HEK293 (cell line): ENCODE measurements around the gene MTARC1.

ENCODE experiments used
- CTCF ChIA-PET: fragments of 350-600 bp; formaldehyde crosslinking; extraction: SDS; loops from one replicate; lab custom pipeline; 2021; ENCODE audit warnings: antibody characterized with exemption; lab: Yijun Ruan, JAX
- POLR2A ChIA-PET: fragments of 300-600 bp; formaldehyde crosslinking; extraction: SDS; loops from one replicate; lab custom pipeline; 2020; ENCODE audit warnings: antibody characterized with exemption, inconsistent platforms; lab: Yijun Ruan, JAX
- H3K27ac ChIP-seq: fragments of 200-500 bp; sonication (Bioruptor generic); 2 replicates; pipeline ENCODE4 v1.5.1; 2014; ENCODE audit warnings: low read depth, low read length, control low read depth, inconsistent platforms; ENCODE audit errors: extremely low read depth
- H3K36me3 ChIP-seq, 2 experiments: fragments of 200-500 bp in 1 of 2; sonication (Bioruptor generic) in 1 of 2; 1 replicate in 1 of 2; 2 replicates in 1 of 2; pipeline ENCODE4 v1.5.1; 2014 to 2017; ENCODE audit warnings: inconsistent platforms in 2 of 2, low read length in 2 of 2; ENCODE audit not compliant: control insufficient read depth in 2 of 2, insufficient read depth in 1 of 2
- H3K4me1 ChIP-seq: fragments of 200-500 bp; sonication (Bioruptor generic); 2 replicates; pipeline ENCODE4 v1.5.1; 2014; ENCODE audit warnings: mild to moderate bottlenecking, low read length, inconsistent platforms; ENCODE audit not compliant: control insufficient read depth, insufficient read depth
- H3K4me3 ChIP-seq: 2 replicates; pipeline ENCODE4 v1.5.1; 2011; ENCODE audit warnings: low read depth, mild to moderate bottlenecking, control low read depth, low read length, moderate library complexity
- H3K9me3 ChIP-seq: fragments of 200-500 bp; sonication (Bioruptor generic); 2 replicates; pipeline ENCODE4 v1.5.1; 2014; ENCODE audit warnings: low read depth, low read length, inconsistent platforms; ENCODE audit not compliant: control insufficient read depth, insufficient read depth
- CTCF ChIP-seq: fragments of 450-650 bp; formaldehyde crosslinking; IDR thresholded peaks from 2 replicates; pipeline ENCODE4 v1.5.1; 2016; ENCODE audit warnings: missing biosample characterization, missing genetic modification characterization
- FEZF1 ChIP-seq: fragments of 450-650 bp; formaldehyde crosslinking; IDR thresholded peaks from 2 replicates; pipeline ENCODE4 v1.5.1; 2016; ENCODE audit warnings: missing biosample characterization, missing genetic modification characterization
- MYNN ChIP-seq: fragments of 450-650 bp; formaldehyde crosslinking; IDR thresholded peaks from 2 replicates; pipeline ENCODE4 v1.5.1; 2016; ENCODE audit warnings: missing biosample characterization, missing genetic modification characterization, borderline replicate concordance
- SALL2 ChIP-seq: fragments of 450-650 bp; formaldehyde crosslinking; IDR thresholded peaks from 2 replicates; pipeline ENCODE4 v1.5.0; 2017; ENCODE audit warnings: missing biosample characterization, mild to moderate bottlenecking, missing genetic modification characterization, borderline replicate concordance
- SCRT2 ChIP-seq: fragments of 450-650 bp; formaldehyde crosslinking; IDR thresholded peaks from 2 replicates; pipeline ENCODE4 v1.5.1; 2016; ENCODE audit warnings: missing biosample characterization, missing genetic modification characterization
- ZBTB1 ChIP-seq: fragments of 450-650 bp; formaldehyde crosslinking; IDR thresholded peaks from 2 replicates; pipeline ENCODE4 v1.5.1; 2016; ENCODE audit warnings: missing biosample characterization, missing genetic modification characterization
- ZBTB26 ChIP-seq: fragments of 450-650 bp; formaldehyde crosslinking; optimal IDR thresholded peaks from 2 replicates; pipeline ENCODE3; 2016; ENCODE audit warnings: missing biosample characterization, mild to moderate bottlenecking, missing genetic modification characterization
- ZNF121 ChIP-seq: fragments of 450-650 bp; formaldehyde crosslinking; IDR thresholded peaks from 2 replicates; pipeline ENCODE4 v1.5.1; 2016; ENCODE audit warnings: missing biosample characterization, missing genetic modification characterization
- ZNF2 ChIP-seq: fragments of 450-650 bp; formaldehyde crosslinking; IDR thresholded peaks from 2 replicates; pipeline ENCODE4 v1.5.1; 2016; ENCODE audit warnings: missing biosample characterization, missing genetic modification characterization
- ZNF248 ChIP-seq: fragments of 450-650 bp; formaldehyde crosslinking; IDR thresholded peaks from 2 replicates; pipeline ENCODE4 v1.5.1; 2017; ENCODE audit warnings: missing biosample characterization, missing genetic modification characterization
- ZNF426 ChIP-seq: fragments of 450-650 bp; formaldehyde crosslinking; IDR thresholded peaks from 2 replicates; pipeline ENCODE4 v1.5.1; 2017; ENCODE audit warnings: missing biosample characterization, missing genetic modification characterization, mild to moderate bottlenecking, inconsistent platforms, moderate library complexity
- ZNF529 ChIP-seq: fragments of 450-650 bp; formaldehyde crosslinking; IDR thresholded peaks from 2 replicates; pipeline ENCODE4 v1.5.1; 2017; ENCODE audit warnings: missing genetic modification characterization, missing biosample characterization; ENCODE audit not compliant: insufficient replicate concordance
- ZNF600 ChIP-seq: fragments of 450-650 bp; formaldehyde crosslinking; IDR thresholded peaks from 2 replicates; pipeline ENCODE4 v1.5.1; 2016; ENCODE audit warnings: missing biosample characterization, missing genetic modification characterization
- ZNF654 ChIP-seq: fragments of 450-650 bp; formaldehyde crosslinking; IDR thresholded peaks from 2 replicates; pipeline ENCODE4 v1.5.1; 2016; ENCODE audit warnings: low read depth, missing biosample characterization, missing genetic modification characterization
- ZNF660 ChIP-seq: fragments of 450-650 bp; IDR thresholded peaks from 2 replicates; pipeline ENCODE4 v1.5.1; 2018; ENCODE audit warnings: missing biosample characterization, mild to moderate bottlenecking, missing genetic modification characterization
- ZNF768 ChIP-seq: fragments of 450-650 bp; formaldehyde crosslinking; IDR thresholded peaks from 2 replicates; pipeline ENCODE4 v1.5.1; 2018; ENCODE audit warnings: missing biosample characterization, mild to moderate bottlenecking, missing genetic modification characterization
- ZNF777 ChIP-seq: fragments of 450-650 bp; formaldehyde crosslinking; IDR thresholded peaks from 2 replicates; pipeline ENCODE4 v1.5.1; 2017; ENCODE audit warnings: missing biosample characterization, missing genetic modification characterization, borderline replicate concordance
- TF ChIP-seq, protein P1 (sequence below): fragments of 450-650 bp; formaldehyde crosslinking; IDR thresholded peaks from 2 replicates; pipeline ENCODE4 v1.5.1; 2016; ENCODE audit warnings: missing biosample characterization, missing genetic modification characterization
- TF ChIP-seq, protein P2 (sequence below): fragments of 450-650 bp; formaldehyde crosslinking; IDR thresholded peaks from 2 replicates; pipeline ENCODE4 v1.5.1; 2017; ENCODE audit warnings: missing biosample characterization, missing genetic modification characterization

MTARC1 gene

GRCh38 chr1:220772846-220773245, 13.9 kb upstream of the MTARC1 start:
- no peaks in the 10 kb centered on the region for H3K4me1 ChIP-seq
- no peak for TF ChIP-seq ZNF660 (tag by site-specific recombination)
- no peak for TF ChIP-seq ZNF600 (tag by site-specific recombination)
- H3K27ac ChIP-seq: no peak overlapping the region
- H3K4me3 ChIP-seq: no peak overlapping the region
- ChIA-PET POLR2A (no interaction called here), CTCF (interaction anchor here (0.7 to 1.6 kb wide), 5 partner anchors 9 to 492 kb away, joined by 3 to 6 read pairs (median 4); no protein-coding TSS in a partner anchor)
- no peaks in the 10 kb centered on the region for H3K9me3 ChIP-seq
- H3K36me3 ChIP-seq: peaks cover 11 to 43% of the 10 kb centered on the region in 2 experiments; a peak in 2 of 3 replicates

DNA sequence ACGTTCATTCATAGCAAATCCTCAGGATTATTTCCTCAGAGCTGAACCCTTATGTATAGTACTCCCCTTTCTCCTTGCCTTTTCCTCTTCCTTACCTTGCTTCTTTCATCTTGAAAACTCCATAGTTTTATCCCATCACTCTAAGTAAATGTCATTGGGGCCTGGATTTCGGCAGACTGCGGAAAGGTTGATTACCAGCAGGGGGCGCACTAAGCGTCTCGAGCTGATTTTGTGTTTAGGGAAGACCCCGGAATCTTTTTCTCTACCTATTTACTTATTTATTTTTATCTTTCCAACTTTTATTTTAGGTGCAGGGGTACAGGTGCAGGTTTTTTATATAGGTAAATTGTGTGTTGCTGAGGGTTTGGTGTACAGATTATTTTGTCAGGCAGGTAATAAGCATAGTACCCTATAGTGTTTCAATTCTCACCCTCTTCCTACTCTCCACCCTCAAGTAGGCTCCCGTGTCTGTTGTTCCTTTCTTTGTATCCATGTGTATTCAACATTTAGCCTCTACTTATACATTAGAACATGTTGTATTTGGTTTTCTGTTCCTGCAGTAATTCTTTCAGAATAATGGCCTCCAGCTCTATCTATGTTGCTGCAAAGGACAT, 11.4 kb upstream of the MTARC1 start:
- Histone ChIP-seq H3K9me3 (no peaks in the 10 kb centered on the region), H3K36me3 (peaks cover 11 to 38% of the 10 kb centered on the region in 2 experiments; a peak in 2 of 3 replicates), H3K4me3 (no peak overlapping the region), H3K27ac (no peak overlapping the region), H3K4me1 (no peaks in the 10 kb centered on the region)
- ChIA-PET POLR2A (no interaction called here), CTCF (interaction anchor here (0.5 to 4.1 kb wide), 30 partner anchors 11 to 1250 kb away, joined by 3 to 30 read pairs (median 4); partner anchors contain the start of genes MTARC1 and MTARC2)
- TF ChIP-seq ZNF768 (tag by site-specific recombination) (no peak), ZNF777 (tag by site-specific recombination) (no peak), ZNF121 (tag by site-specific recombination) (no peak), FEZF1 (no peak), ZBTB1 (tag by site-specific recombination) (no peak), CTCF (tag by site-specific recombination) (0 out of 2 replicates have a peak, but pooled peaks have one; percentile 30)

- no peak for TF ChIP-seq ZNF426 (tag by site-specific recombination)
- TF ChIP-seq, protein P1, sequence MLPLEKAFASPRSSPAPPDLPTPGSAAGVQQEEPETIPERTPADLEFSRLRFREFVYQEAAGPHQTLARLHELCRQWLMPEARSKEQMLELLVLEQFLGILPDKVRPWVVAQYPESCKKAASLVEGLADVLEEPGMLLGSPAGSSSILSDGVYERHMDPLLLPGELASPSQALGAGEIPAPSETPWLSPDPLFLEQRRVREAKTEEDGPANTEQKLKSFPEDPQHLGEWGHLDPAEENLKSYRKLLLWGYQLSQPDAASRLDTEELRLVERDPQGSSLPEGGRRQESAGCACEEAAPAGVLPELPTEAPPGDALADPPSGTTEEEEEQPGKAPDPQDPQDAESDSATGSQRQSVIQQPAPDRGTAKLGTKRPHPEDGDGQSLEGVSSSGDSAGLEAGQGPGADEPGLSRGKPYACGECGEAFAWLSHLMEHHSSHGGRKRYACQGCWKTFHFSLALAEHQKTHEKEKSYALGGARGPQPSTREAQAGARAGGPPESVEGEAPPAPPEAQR (tag by site-specific recombination): no peak
- TF ChIP-seq ZNF777 (tag by site-specific recombination): no peak
- no peak for TF ChIP-seq ZNF248 (tag by site-specific recombination)
- TF ChIP-seq SCRT2: no peak
- no peak for TF ChIP-seq MYNN (tag by site-specific recombination)
- TF ChIP-seq, all 188 proteins: peak for 0
- Histone ChIP-seq H3K36me3 (peaks cover 8 to 36% of the 10 kb centered on the region in 2 experiments), H3K9me3 (no peaks in the 10 kb centered on the region), H3K4me3 (no peak overlapping the region), H3K4me1 (no peaks in the 10 kb centered on the region), H3K27ac (no peak overlapping the region)
- ChIA-PET POLR2A (no interaction called here), CTCF (interaction anchor here (0.6 to 4.1 kb wide), 42 partner anchors 10 to 787 kb away, joined by 3 to 30 read pairs (median 4); partner anchors contain the start of genes MTARC1 and MTARC2)
Observed at GRCh38 chr1:220776254-220776653, 10.5 kb upstream of the MTARC1 start.

GRCh38 chr1:220776720-220777326, 9.9 kb upstream of the MTARC1 start:
- Histone ChIP-seq H3K4me3 (no peak overlapping the region), H3K9me3 (no peaks in the 10 kb centered on the region), H3K4me1 (no peaks in the 10 kb centered on the region), H3K36me3 (peaks cover 9 to 38% of the 10 kb centered on the region in 2 experiments), H3K27ac (no peak overlapping the region)
- ChIA-PET POLR2A (no interaction called here), CTCF (interaction anchor here (0.6 to 4.1 kb wide), 48 partner anchors 9 to 1318 kb away, joined by 3 to 30 read pairs (median 4); partner anchors contain the start of genes C1orf115, MTARC1 and MTARC2)
- peak; percentile 75 for TF ChIP-seq ZNF2 (tag by site-specific recombination)
- TF ChIP-seq SALL2 (tag by site-specific recombination): no peak
- TF ChIP-seq, protein P2, sequence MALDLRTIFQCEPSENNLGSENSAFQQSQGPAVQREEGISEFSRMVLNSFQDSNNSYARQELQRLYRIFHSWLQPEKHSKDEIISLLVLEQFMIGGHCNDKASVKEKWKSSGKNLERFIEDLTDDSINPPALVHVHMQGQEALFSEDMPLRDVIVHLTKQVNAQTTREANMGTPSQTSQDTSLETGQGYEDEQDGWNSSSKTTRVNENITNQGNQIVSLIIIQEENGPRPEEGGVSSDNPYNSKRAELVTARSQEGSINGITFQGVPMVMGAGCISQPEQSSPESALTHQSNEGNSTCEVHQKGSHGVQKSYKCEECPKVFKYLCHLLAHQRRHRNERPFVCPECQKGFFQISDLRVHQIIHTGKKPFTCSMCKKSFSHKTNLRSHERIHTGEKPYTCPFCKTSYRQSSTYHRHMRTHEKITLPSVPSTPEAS: no peak
- peak; percentile 69 for TF ChIP-seq ZNF654 (tag by site-specific recombination)
- TF ChIP-seq ZBTB26 (tag by site-specific recombination): no peak
- no peak for TF ChIP-seq ZNF529 (tag by site-specific recombination)
